ENCODE measurements around the gene DLX2. TPM values are rescaled to one million over a fixed set of nuclear protein-coding genes. Genes with fewer than 3 reads are reported as not detected.

DLX2 gene
- total and polyA plus RNA-seq, 2 of the 13 experiments (the other 11 are each of a cell fraction or from before 2014, with no cell fraction given): 0.07 to 0.15 TPM

GRCh38 chr2:172095146-172095904, 7.4 kb downstream of the DLX2 start:
- H3K9ac ChIP-seq (ENCODE audit: insufficient read depth, low read depth, low read length): peak overlapping the region; percentile 11
- POLR2A ChIA-PET: interaction anchor here (1.3 to 2.9 kb wide), 3 partner anchors 9 to 12 kb away, joined by 5 to 16 read pairs (median 5); partner anchors contain the start of gene DLX1
- intact Hi-C loops (cut with micrococcal nuclease; ENCODE audit: unreplicated experiment): no loop called here
- DNase-seq (ENCODE audit: low spot score): no peak
- no TSS peak for BruUV-seq (replicated peaks)
- no peak overlapping the region for H2AFZ ChIP-seq (ENCODE audit: low read length)
- H3K4me3 ChIP-seq (replicated peaks in 1 of 3; ENCODE audit: insufficient read depth in 1 of 3, low read depth in 2 of 3, low read length in 3 of 3): peak overlapping the region; percentile 60 to 77 (median 61)
- no peak overlapping the region for H3K27ac ChIP-seq (ENCODE audit: extremely low read length, insufficient read depth, low read length)
- no peaks in the 10 kb centered on the region for H3K36me3 ChIP-seq (replicated peaks in 1 of 2; ENCODE audit: control insufficient read depth in 1 of 2, insufficient read depth in 2 of 2, low read length in 2 of 2)
- no peak for FAIRE-seq
- WGBS (ENCODE audit: low lambda C conversion rate): 3% methylated on average over 44 of the region's 51 CpGs
- H4K20me1 ChIP-seq (ENCODE audit: insufficient read depth, low read length): peaks cover 6% of the 10 kb centered on the region; the same call in 1 of the 2 replicates
- in situ Hi-C loops (cut with HindIII; ENCODE audit: extremely low pct_ligation_motif_present, low pct_unique_long_range_greater_than_20kb): no loop called here
- H3K79me2 ChIP-seq (ENCODE audit: insufficient read depth, low read length): no peaks in the 10 kb centered on the region
- no peaks in the 10 kb centered on the region for H3K9me3 ChIP-seq (ENCODE audit: low read length)
- CTCF ChIA-PET (ENCODE audit: low intra/inter-chr PET ratio, low total read pairs): no interaction called here
- peaks cover 50% of the 10 kb centered on the region for H3K4me1 ChIP-seq (ENCODE audit: insufficient read depth, low read length)
- H3K4me2 ChIP-seq (ENCODE audit: low read depth, low read length): peak overlapping the region; percentile 93
- peaks cover 23 to 85% of the 10 kb centered on the region in 2 experiments for H3K27me3 ChIP-seq (ENCODE audit: control insufficient read depth in 1 of 2, insufficient read depth in 2 of 2, low read length in 2 of 2)
- ATAC-seq: peak; percentile 51
- TF ChIP-seq, protein P1, sequence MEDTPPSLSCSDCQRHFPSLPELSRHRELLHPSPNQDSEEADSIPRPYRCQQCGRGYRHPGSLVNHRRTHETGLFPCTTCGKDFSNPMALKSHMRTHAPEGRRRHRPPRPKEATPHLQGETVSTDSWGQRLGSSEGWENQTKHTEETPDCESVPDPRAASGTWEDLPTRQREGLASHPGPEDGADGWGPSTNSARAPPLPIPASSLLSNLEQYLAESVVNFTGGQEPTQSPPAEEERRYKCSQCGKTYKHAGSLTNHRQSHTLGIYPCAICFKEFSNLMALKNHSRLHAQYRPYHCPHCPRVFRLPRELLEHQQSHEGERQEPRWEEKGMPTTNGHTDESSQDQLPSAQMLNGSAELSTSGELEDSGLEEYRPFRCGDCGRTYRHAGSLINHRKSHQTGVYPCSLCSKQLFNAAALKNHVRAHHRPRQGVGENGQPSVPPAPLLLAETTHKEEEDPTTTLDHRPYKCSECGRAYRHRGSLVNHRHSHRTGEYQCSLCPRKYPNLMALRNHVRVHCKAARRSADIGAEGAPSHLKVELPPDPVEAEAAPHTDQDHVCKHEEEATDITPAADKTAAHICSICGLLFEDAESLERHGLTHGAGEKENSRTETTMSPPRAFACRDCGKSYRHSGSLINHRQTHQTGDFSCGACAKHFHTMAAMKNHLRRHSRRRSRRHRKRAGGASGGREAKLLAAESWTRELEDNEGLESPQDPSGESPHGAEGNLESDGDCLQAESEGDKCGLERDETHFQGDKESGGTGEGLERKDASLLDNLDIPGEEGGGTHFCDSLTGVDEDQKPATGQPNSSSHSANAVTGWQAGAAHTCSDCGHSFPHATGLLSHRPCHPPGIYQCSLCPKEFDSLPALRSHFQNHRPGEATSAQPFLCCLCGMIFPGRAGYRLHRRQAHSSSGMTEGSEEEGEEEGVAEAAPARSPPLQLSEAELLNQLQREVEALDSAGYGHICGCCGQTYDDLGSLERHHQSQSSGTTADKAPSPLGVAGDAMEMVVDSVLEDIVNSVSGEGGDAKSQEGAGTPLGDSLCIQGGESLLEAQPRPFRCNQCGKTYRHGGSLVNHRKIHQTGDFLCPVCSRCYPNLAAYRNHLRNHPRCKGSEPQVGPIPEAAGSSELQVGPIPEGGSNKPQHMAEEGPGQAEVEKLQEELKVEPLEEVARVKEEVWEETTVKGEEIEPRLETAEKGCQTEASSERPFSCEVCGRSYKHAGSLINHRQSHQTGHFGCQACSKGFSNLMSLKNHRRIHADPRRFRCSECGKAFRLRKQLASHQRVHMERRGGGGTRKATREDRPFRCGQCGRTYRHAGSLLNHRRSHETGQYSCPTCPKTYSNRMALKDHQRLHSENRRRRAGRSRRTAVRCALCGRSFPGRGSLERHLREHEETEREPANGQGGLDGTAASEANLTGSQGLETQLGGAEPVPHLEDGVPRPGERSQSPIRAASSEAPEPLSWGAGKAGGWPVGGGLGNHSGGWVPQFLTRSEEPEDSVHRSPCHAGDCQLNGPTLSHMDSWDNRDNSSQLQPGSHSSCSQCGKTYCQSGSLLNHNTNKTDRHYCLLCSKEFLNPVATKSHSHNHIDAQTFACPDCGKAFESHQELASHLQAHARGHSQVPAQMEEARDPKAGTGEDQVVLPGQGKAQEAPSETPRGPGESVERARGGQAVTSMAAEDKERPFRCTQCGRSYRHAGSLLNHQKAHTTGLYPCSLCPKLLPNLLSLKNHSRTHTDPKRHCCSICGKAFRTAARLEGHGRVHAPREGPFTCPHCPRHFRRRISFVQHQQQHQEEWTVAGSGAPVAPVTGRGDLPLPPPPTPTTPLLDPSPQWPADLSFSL (CRISPR knock-in tag; IDR thresholded peaks at IDR 0.05): no peak
- TF ChIP-seq RBAK (CRISPR knock-in tag; IDR thresholded peaks at IDR 0.05) (no peak), ZNF83 (CRISPR knock-in tag; IDR thresholded peaks at IDR 0.05; ENCODE audit: borderline replicate concordance) (no peak), ZNF121 (CRISPR knock-in tag; IDR thresholded peaks at IDR 0.05) (peak; percentile 64), ZFP36 (IDR thresholded peaks at IDR 0.05; ENCODE audit: borderline replicate concordance, low read depth, low read length, partially characterized antibody) (no peak), RBM39 (IDR thresholded peaks at IDR 0.05; ENCODE audit: low read depth, low read length, poor library complexity, severe bottlenecking) (peak; percentile 34), SRSF9 (IDR thresholded peaks at IDR 0.05; ENCODE audit: borderline replicate concordance, insufficient read depth, low read depth, low read length, poor library complexity, severe bottlenecking) (no peak), ZNF230 (CRISPR knock-in tag; IDR thresholded peaks at IDR 0.05) (no peak), TBX2 (CRISPR knock-in tag; IDR thresholded peaks at IDR 0.05; ENCODE audit: borderline replicate concordance) (peak; percentile 28)
- TF ChIP-seq, protein P2, sequence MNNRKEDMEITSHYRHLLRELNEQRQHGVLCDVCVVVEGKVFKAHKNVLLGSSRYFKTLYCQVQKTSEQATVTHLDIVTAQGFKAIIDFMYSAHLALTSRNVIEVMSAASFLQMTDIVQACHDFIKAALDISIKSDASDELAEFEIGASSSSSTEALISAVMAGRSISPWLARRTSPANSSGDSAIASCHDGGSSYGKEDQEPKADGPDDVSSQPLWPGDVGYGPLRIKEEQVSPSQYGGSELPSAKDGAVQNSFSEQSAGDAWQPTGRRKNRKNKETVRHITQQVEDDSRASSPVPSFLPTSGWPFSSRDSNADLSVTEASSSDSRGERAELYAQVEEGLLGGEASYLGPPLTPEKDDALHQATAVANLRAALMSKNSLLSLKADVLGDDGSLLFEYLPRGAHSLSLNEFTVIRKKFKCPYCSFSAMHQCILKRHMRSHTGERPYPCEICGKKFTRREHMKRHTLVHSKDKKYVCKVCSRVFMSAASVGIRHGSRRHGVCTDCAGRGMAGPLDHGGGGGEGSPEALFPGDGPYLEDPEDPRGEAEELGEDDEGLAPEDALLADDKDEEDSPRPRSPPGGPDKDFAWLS (CRISPR knock-in tag; IDR thresholded peaks at IDR 0.05; ENCODE audit: borderline replicate concordance): no peak
